Activated T-cell treated with anti-CD3 and anti-CD28 coated beads, Interleukin-2, amount 50 U/mL, for 72 hours (primary cell): ENCODE measurements around the gene ZNF775. TPM values are rescaled to one million over a fixed set of nuclear protein-coding genes. Genes with fewer than 3 reads are reported as not detected.
A peak's percentile ranks its signal among the peaks of the same experiment; 100 is the strongest.

Experiments used
- ATAC-seq, 2 donors: fragments of 150-1000 bp; cut with Tn5 transposase; replicated peaks in 1 of 2; 2 replicates each; pipeline ENCODE4 v1.10.0; 2021; ENCODE audit warnings: moderate library complexity in 2 of 2, mild to moderate bottlenecking in 1 of 2
- DNase-seq, 2 donors: peaks; one replicate each; pipeline ENCODE4 v3.0.0; 2021 to 2022; ENCODE audit warnings: mixed read lengths in 1 of 2
- H3K27ac Mint-ChIP-seq: one replicate; pipeline ENCODE4 v1.8.0; 2022; ENCODE audit warnings: mild to moderate bottlenecking, moderate library complexity, mixed read lengths
- H3K27me3 Mint-ChIP-seq: one replicate; pipeline ENCODE4 v1.8.0; 2022; ENCODE audit warnings: low read depth, mixed read lengths
- H3K36me3 Mint-ChIP-seq, 2 donors: one replicate each; pipeline ENCODE4 v1.8.0; 2022; ENCODE audit warnings: mixed read lengths in 2 of 2, mild to moderate bottlenecking in 1 of 2; ENCODE audit not compliant: insufficient read depth in 2 of 2
- H3K4me1 Mint-ChIP-seq: one replicate; pipeline ENCODE4 v1.8.0; 2022; ENCODE audit warnings: low read depth, mixed read lengths
- H3K4me3 Mint-ChIP-seq, 2 donors: one replicate each; pipeline ENCODE4 v1.8.0; 2022; ENCODE audit warnings: mild to moderate bottlenecking in 2 of 2, mixed read lengths in 2 of 2, moderate library complexity in 2 of 2
- H3K9me3 Mint-ChIP-seq, 2 donors: one replicate each; pipeline ENCODE4 v1.8.0; 2022; ENCODE audit warnings: mixed read lengths in 2 of 2
- total RNA-seq, 2 donors: library from RNA; stranded (reverse); gene quantifications; one replicate each; pipeline ENCODE4 v1.2.3, GENCODE V29; 2022

Gene ZNF775
- total RNA-seq, result 1 to 10 TPM; 6.5 to 8.2 TPM

DNA sequence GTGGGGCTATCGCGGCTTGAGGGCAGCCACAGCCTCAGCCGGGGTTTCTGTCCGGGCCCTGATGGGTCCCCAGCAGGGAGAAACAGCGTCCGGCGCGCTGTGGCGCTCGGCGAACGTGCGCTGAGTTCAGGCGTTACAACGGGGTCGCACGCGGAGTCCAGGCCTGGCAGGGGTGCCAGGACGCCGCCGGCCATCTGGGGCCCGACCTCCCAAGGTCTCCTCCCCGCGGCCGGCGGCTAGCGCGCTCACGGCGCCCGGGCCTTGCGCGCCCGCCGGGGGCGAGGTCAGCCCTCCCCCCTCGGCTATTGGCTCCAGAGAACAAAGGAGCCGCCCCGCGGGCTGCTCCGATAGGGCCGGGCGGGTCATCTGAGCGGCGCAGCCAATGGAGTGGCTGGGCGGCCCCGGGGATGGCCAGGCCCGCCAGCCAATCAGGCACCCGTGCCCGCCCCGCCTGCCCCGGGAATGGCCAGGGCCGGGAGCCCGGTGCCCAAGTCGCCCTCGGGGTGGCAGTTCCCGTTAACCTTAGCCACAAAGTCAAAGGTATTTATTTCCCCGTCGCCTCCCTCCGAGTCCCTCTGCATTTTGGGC is at the start of gene ZNF775:
Gene ZNF775, plus strand, starts transcription at position 478 of the 588 bp plus-strand sequence. CDS start 9,141 bp downstream, outside the sequence.
- no peaks in the 10 kb centered on the region for H3K9me3 Mint-ChIP-seq
- H3K4me3 Mint-ChIP-seq, result peak within 1 kb of the TSS; percentile 96 to 99
- H3K27ac Mint-ChIP-seq, result peak within 1 kb of the TSS; percentile 98
- H3K27me3 Mint-ChIP-seq, result no peaks in the 10 kb centered on the region
- peak; percentile 96 to 97 for ATAC-seq
- H3K4me1 Mint-ChIP-seq, result peaks cover 54% of the 10 kb centered on the region
- H3K36me3 Mint-ChIP-seq, result peaks cover 2% of the 10 kb centered on the region in 2 donors
- peak; percentile 96 to 97 for DNase-seq

DNA sequence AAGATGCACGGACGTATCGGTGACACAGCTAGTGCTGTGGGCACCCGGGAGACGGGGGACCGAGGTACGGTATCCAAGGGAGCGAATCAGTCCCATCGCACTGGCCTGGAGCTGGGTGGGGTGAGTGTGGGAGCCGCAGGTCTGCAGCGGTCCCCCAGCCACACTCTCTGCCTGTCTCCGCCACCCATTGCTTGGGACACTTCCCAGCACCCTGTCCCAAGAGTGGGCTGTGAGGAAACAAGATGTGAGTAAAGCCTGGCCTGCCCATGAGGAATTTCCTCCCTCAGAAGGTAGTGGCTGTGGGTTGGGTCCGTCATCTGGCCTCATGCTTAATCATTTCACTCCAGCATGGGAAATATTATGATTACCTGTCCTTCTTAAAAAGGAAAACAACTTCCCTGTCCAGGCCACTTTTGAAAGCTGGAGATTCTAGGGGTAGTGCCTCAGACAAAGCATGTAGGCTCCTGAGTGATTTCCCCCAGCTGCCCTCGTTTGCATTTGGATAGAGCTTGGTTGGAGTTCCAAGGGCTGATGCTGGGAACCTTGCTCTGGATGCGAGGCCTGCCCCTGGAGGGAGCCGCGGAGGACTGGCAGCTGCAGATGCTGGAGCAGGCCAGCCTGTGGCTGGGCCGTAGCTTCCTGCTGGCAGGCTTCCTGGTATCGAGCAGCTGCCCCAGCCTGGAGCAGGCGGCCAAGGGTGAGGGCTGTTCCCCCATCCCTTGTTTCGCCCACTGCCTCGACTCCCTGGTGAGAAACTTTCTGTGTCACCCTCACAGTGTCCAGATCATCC is 49.6 kb upstream of the ZNF775 start:
- Mint-ChIP-seq H3K27me3 (no peaks in the 10 kb centered on the region), H3K4me3 (no peak overlapping the region), H3K9me3 (no peaks in the 10 kb centered on the region), H3K27ac (no peak overlapping the region), H3K36me3 (peaks cover 11 to 15% of the 10 kb centered on the region in 2 donors), H3K4me1 (peaks cover 23% of the 10 kb centered on the region)
- no peak for DNase-seq
- ATAC-seq, result no peak

GRCh38 chr7:150330211-150330885 is 48.8 kb upstream of the ZNF775 start:
- peaks cover 15% of the 10 kb centered on the region for H3K4me1 Mint-ChIP-seq
- no peak overlapping the region for H3K27ac Mint-ChIP-seq
- H3K27me3 Mint-ChIP-seq, result no peaks in the 10 kb centered on the region
- H3K4me3 Mint-ChIP-seq, result no peak overlapping the region
- peaks cover 7 to 9% of the 10 kb centered on the region in 2 donors for H3K36me3 Mint-ChIP-seq
- no peaks in the 10 kb centered on the region for H3K9me3 Mint-ChIP-seq
- DNase-seq (no peak), ATAC-seq (no peak)

DNA sequence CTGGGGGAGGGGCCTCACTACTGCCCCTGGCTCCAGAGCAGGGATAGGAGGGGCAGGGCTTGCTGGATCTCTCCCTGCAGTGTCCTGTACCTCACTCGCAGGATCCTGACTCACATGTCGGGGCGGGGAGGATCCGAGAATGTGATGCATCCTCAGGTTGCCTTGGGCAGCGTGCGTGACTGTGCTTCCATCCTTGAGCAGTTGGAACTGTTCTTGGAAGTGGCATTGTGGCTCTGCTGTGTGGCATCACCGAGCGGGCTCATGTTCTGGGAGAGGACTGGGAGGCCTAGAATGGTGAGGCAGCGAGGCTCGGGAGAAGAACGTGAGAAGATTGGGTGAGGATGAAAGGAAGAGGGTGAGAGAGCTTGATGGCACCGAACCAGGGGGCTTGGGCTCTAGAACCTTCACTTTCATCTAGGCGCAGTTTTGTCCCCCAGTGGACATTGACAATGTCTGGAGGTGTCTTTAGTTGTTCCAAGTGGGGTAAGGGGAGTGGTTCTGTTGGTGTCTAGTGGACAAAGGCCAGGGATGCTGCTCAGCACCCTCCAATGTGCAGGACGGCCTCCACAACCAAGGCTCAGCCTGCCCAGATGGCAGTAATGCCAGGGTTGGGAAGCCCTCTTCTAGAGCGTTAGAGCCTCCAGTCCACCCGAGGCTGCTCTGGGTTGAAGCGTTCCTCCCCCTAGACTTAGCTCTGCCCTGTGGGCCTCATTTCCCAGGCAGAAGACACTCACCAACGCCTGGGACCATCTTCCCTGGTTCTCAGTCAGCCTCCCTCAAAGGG is 46.1 kb upstream of the ZNF775 start:
- no peak for ATAC-seq
- Mint-ChIP-seq H3K27ac (no peak overlapping the region), H3K27me3 (no peaks in the 10 kb centered on the region), H3K4me1 (no peaks in the 10 kb centered on the region), H3K36me3 (peaks cover 2 to 5% of the 10 kb centered on the region in 2 donors), H3K4me3 (no peak overlapping the region), H3K9me3 (no peaks in the 10 kb centered on the region)
- DNase-seq, result no peak

- no peak overlapping the region for H3K4me3 Mint-ChIP-seq
- DNase-seq, result no peak
- no peaks in the 10 kb centered on the region for H3K9me3 Mint-ChIP-seq
- no peak for ATAC-seq
- no peaks in the 10 kb centered on the region for H3K27me3 Mint-ChIP-seq
- peaks cover 2 to 5% of the 10 kb centered on the region in 2 donors for H3K36me3 Mint-ChIP-seq
- H3K27ac Mint-ChIP-seq, result no peak overlapping the region
- no peaks in the 10 kb centered on the region for H3K4me1 Mint-ChIP-seq
Measured at GRCh38 chr7:150333659-150334058, 45.5 kb upstream of the ZNF775 start.

- no peak for DNase-seq
- H3K4me3 Mint-ChIP-seq, result no peak overlapping the region
- H3K9me3 Mint-ChIP-seq, result no peaks in the 10 kb centered on the region
- no peak for ATAC-seq
- peaks cover under 1 to 3% of the 10 kb centered on the region in 2 donors for H3K36me3 Mint-ChIP-seq
- H3K4me1 Mint-ChIP-seq, result no peaks in the 10 kb centered on the region
- H3K27ac Mint-ChIP-seq, result no peak overlapping the region
- no peaks in the 10 kb centered on the region for H3K27me3 Mint-ChIP-seq
Measured at GRCh38 chr7:150334108-150334507, 45.0 kb upstream of the ZNF775 start.

- Mint-ChIP-seq H3K27ac (no peak overlapping the region), H3K4me3 (no peak overlapping the region), H3K27me3 (peaks cover 8% of the 10 kb centered on the region), H3K36me3 (peaks cover 0 to 2% of the 10 kb centered on the region in 2 donors), H3K4me1 (no peaks in the 10 kb centered on the region), H3K9me3 (no peaks in the 10 kb centered on the region)
- ATAC-seq, result no peak
- DNase-seq, result no peak
Measured at GRCh38 chr7:150335108-150335773, 43.9 kb upstream of the ZNF775 start.

DNA sequence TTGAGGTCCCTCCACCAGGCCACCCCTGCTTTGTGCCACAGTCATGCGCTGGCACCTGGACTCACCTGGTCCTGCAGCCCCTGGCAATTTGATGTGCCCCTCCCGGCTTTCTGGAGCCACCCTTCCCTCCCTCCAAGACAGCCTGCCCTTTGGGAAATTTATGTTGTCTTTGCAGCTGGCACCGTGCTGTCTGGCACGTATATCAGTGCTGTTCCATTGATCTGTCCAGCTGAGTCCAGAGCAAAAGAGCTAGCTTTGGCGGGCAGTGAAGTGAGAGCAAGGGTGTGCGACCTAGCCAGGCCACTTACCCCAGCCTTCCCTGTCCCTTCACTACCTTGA is 43.4 kb upstream of the ZNF775 start:
- DNase-seq (no peak), ATAC-seq (no peak)
- Mint-ChIP-seq H3K4me3 (no peak overlapping the region), H3K9me3 (no peaks in the 10 kb centered on the region), H3K27ac (no peak overlapping the region), H3K4me1 (no peaks in the 10 kb centered on the region), H3K36me3 (peaks cover 0 to 2% of the 10 kb centered on the region in 2 donors), H3K27me3 (peaks cover 8% of the 10 kb centered on the region)

- Mint-ChIP-seq H3K36me3 (no peaks in the 10 kb centered on the region), H3K4me1 (no peaks in the 10 kb centered on the region), H3K9me3 (no peaks in the 10 kb centered on the region), H3K27ac (no peak overlapping the region), H3K4me3 (no peak overlapping the region), H3K27me3 (peaks cover 16% of the 10 kb centered on the region)
- ATAC-seq (no peak), DNase-seq (no peak)
Measured at GRCh38 chr7:150336746-150337145, 42.4 kb upstream of the ZNF775 start.

DNA sequence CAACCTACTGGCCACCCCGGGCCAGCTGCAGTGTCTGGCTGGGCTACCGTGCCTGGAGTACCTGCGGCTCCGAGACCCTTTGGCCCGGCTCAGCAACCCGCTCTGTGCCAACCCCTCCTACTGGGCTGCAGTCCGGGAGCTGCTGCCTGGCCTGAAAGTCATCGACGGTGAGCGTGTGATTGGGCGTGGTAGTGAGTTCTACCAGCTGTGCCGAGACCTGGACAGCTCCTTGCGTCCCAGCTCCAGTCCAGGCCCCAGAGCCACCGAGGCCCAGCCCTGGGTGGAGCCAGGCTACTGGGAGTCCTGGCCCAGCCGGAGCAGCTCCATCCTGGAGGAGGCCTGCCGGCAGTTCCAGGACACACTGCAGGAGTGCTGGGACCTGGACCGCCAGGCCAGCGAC is 42.0 kb upstream of the ZNF775 start:
- Mint-ChIP-seq H3K4me1 (no peaks in the 10 kb centered on the region), H3K27ac (no peak overlapping the region), H3K9me3 (no peaks in the 10 kb centered on the region), H3K4me3 (no peak overlapping the region), H3K27me3 (peaks cover 21% of the 10 kb centered on the region), H3K36me3 (peaks cover 2% of the 10 kb centered on the region in 2 donors)
- ATAC-seq, result no peak
- DNase-seq, result no peak

- H3K36me3 Mint-ChIP-seq, result peaks cover 2% of the 10 kb centered on the region in 2 donors
- H3K9me3 Mint-ChIP-seq, result no peaks in the 10 kb centered on the region
- H3K27ac Mint-ChIP-seq, result no peak overlapping the region
- no peak overlapping the region for H3K4me3 Mint-ChIP-seq
- H3K27me3 Mint-ChIP-seq, result peaks cover 25% of the 10 kb centered on the region
- no peak for ATAC-seq
- DNase-seq, result no peak
- no peaks in the 10 kb centered on the region for H3K4me1 Mint-ChIP-seq
Measured at GRCh38 chr7:150337659-150338081, 41.5 kb upstream of the ZNF775 start.

DNA sequence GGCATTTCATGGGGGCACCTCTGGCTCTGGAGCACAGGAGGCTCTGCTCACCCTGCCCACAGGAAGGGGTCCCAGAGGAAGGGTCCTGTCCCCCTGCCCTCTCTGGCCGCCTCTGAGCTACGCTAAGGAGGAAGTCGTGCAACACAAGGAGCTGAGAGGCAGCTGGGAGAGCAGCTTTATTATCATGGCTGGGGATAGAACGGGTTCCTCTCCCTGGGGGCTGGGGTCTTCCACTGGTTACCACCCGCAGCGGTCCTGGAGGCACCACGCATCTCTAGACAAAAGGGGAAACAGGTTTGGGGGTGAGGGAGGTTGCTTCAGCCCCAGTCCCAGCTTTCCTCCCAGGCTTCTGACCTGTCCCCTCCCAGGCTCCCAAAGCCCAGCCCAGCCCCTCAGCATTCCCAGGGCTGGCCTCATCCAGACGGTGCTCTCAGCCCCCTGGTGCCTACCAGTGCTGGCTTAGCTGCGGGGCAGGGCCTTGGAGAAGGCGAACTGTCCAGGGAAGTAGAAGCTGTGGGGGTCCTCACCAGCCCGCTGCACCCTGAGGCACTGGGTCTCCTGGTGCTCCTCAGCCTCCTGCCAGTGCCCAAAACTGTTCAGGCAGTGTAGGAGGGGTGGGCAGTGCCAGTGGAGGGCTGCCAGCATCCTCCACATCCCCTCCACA is 40.8 kb upstream of the ZNF775 start:
- Mint-ChIP-seq H3K27ac (no peak overlapping the region), H3K4me3 (no peak overlapping the region), H3K4me1 (no peaks in the 10 kb centered on the region), H3K36me3 (peaks cover 2% of the 10 kb centered on the region in 2 donors), H3K9me3 (no peaks in the 10 kb centered on the region), H3K27me3 (peaks cover 28% of the 10 kb centered on the region)
- DNase-seq (no peak), ATAC-seq (no peak)
